Astrocyte of the spinal cord (primary cell): Measurements from ENCODE around the gene BPIFA1.

Experiments
- DNase-seq: peaks from one replicate; pipeline ENCODE4 v3.0.0; 2011; ENCODE audit warnings: low read depth, low spot score
- H3K4me3 ChIP-seq: 2 replicates; pipeline ENCODE4 v1.5.1; 2011; ENCODE audit warnings: low read depth, mild to moderate bottlenecking, low read length, moderate library complexity
- in situ Hi-C: cut with HindIII; loops from 2 replicates; pipeline ENCODE4 v1.10.0; 2017; ENCODE audit warnings: low sequenced_read_pairs
- TF ChIP-seq, protein P1 (sequence below): IDR thresholded peaks from 2 replicates; pipeline ENCODE4 v1.5.1; 2012; ENCODE audit warnings: low read depth, mild to moderate bottlenecking, low read length, inconsistent platforms

The BPIFA1 gene

DNA sequence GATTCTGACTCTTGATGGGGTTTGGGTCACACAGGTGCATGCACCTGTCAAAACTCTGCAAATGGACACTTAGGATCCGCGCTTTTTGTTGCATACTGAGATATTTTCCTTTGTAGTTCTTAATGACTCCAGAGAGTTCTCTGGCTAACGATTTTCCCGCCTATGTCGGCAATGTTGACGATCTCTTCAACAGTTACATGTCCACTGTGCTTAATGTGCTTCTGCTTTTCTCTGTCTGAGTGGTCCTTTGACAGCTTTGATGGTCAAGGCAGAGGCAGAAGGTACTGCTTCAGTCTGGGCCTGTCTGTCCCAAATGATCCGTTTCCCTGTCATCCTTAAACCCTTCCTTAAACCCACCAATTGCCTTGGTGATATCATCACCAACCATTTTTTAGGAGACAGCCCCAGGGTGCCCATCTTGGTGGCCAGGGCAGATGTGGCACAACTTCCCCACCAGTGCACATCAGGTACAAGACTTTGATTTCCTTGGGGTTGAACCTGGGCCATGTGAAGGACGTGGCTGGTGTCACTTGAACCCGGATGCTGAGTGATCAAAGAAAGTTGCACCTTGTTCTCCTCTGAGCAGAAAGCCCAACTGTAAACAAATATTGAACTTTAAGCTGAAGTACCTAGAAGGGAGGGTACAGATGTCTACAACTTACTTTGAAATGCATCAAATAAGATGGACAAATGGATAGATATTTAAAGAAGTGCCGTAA lies 36.5 kb downstream of the BPIFA1 start:
- no peak for DNase-seq
- in situ Hi-C loops: no loop called here
- TF ChIP-seq, protein P1, sequence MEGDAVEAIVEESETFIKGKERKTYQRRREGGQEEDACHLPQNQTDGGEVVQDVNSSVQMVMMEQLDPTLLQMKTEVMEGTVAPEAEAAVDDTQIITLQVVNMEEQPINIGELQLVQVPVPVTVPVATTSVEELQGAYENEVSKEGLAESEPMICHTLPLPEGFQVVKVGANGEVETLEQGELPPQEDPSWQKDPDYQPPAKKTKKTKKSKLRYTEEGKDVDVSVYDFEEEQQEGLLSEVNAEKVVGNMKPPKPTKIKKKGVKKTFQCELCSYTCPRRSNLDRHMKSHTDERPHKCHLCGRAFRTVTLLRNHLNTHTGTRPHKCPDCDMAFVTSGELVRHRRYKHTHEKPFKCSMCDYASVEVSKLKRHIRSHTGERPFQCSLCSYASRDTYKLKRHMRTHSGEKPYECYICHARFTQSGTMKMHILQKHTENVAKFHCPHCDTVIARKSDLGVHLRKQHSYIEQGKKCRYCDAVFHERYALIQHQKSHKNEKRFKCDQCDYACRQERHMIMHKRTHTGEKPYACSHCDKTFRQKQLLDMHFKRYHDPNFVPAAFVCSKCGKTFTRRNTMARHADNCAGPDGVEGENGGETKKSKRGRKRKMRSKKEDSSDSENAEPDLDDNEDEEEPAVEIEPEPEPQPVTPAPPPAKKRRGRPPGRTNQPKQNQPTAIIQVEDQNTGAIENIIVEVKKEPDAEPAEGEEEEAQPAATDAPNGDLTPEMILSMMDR: no peak
- no peak overlapping the region for H3K4me3 ChIP-seq

DNA sequence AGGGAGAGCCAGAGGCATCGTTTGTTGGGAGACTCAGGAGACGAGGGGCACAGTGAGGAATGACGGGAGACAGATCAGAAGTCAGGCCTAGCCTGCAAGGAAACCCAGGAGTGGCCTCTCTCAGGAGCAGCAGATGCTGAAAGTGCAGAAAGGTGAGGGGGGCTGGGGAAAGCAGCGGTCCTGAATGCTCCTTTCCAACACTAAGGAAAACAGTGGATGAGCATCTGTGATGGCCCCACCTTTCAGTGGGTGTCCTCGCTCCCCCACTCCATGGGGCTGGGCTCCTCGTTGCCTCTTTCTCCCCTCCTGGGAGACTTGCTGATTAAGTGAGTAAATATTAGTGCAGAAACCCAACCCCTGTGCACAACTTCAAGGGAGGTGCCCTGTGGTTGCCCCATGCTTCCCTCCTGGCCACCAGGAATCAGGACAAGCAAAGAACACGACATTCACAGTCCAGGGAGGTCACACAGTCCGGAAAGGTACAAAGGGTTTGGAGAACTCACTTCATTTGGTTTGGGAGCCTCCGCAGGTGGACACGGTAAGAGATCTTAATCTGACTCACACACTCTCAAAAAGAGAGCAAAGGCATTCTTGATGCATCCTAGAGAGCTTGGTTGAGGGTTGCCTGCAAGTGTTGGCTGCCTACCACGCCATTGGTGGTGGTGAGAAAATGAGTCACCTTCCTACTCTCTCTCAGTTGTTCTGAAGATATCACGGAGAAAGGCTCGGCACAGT lies 37.5 kb downstream of the BPIFA1 start:
- DNase-seq: no peak
- no peak overlapping the region for H3K4me3 ChIP-seq
- TF ChIP-seq, protein P1: no peak
- in situ Hi-C loops: no loop called here

DNA sequence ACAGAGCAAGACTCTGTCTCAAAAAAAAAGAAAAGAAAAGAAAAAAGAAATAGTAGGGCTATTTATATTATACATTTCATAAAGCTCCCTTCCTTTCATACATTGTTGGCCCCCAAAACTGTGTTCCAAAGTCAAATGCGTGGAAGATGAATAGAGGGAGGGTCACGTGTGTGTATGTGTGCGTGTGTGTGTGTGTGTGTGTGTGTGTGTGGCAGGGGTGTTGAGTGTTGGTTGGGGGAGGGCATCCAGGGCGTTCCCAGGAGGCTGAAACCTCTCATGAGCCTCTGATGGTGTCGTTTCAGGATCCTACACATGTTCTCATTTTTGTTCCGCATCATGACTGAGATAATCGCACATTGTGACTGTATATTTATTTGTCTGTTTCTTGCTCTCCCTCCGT lies 39.4 kb downstream of the BPIFA1 start:
- DNase-seq: no peak
- no peak overlapping the region for H3K4me3 ChIP-seq
- TF ChIP-seq, protein P1: no peak
- in situ Hi-C loops: no loop called here

DNA sequence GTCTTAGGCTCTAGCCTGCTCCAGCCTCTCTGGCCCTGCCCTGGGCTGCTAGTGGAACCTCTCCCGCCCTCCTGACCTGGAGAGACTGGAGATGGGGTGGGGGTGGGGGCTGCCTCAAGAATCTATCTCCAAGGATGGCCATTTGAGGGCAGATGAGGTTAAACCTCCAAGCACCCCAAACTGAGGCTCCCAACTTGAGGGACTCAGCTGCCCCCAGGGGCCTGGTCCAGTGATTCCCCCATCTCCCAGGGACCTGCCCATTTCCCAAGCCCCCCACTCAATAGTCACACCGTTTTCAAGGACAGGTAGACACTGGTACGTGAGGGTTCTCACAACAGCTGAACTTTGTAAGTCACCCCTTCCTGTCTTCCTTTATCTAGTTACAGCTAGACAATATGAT lies 40.1 kb downstream of the BPIFA1 start:
- H3K4me3 ChIP-seq: no peak overlapping the region
- TF ChIP-seq, protein P1: no peak
- in situ Hi-C loops: no loop called here
- DNase-seq: no peak

DNA sequence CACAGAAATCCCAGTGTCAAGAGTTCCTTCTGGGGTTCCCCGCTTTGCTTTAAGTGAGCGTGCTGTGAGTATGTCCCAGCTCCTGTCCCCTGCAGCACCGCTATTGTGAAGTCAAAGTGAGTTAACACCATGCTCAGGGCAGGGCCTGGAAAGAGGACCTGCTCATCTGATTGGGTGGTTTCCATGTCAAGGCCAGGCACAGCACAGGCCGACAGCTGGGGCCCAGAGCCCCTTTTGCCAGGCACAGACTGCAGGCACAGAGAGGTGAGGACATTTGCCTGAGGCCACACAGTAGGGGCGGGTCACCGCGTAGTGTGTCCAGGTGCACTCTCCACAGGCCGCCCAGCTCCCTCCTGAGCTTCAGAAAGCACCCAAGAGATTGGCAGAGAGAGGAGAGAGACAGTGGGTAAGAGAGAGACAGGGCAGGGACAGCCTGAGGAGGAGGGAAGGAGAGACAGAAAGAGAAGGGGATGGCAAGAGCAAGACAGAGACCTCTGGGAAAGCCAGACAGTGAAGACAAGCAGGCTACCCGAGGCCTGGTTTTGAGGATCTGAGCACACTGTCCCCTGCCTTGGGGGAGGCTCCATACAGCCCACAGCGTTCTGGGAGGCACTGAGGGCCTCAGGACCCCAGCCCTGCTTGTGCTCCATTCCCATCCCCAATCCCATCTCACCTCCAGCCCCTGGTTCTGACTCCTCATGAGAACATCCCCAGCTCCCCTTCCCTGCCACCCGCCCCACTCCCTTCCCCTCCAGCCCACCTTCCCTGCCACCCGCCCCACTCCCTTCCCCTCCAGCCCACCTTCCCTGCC lies 40.7 kb downstream of the BPIFA1 start:
- in situ Hi-C loops: no loop called here
- no peak for DNase-seq
- no peak overlapping the region for H3K4me3 ChIP-seq
- TF ChIP-seq, protein P1: no peak

DNA sequence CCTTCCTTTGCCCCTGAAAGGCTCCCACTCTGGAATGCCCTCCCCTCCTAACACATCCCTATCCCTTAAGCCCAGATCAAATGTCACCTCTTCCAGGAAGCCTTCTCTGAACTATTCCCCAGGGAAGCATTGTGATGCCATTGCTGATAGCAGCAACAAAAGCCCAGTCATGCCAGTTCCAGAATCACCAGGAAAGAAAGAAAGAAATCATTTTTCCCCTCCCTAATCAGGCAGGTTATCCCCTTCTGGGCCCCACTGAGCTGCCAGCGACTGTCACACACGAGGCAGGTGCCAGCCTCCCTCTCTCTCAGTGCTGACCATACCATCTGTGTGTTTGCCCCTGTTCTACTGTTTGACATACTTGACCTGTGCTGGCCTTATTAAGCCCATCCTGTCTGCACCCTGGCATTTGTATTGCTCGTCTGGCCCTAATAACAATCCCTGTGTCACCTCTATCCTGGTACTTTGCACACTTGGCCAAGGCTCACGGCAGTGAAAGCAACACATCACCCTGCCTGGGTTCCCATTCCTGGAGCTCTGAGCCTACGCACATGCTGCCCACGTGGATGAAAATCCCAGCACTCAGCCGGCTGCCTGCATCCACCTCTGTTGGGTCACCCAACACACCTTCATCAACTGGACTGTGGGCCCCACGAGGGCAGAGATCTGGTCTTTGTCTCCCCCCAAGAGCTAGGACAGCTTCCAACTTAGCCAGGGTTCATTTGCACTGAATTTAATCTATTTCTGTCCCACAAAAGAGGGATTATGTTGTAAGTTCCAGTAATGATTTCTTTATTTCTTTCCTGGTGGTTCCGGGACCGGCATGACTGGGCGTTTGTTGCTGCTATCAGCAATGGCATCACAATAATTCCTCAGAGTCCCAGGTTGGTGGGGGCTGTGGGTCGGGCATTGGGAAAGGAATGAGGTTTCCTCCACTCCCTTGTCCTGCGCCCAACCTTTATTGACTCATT lies 42.0 kb downstream of the BPIFA1 start:
- in situ Hi-C loops: no loop called here

More for the DNA sequence above, 42.0 kb downstream of the BPIFA1 start:
- TF ChIP-seq, protein P1: no peak
- DNase-seq: no peak
- no peak overlapping the region for H3K4me3 ChIP-seq
